Measurements from ENCODE around the gene POC5.

DNA sequence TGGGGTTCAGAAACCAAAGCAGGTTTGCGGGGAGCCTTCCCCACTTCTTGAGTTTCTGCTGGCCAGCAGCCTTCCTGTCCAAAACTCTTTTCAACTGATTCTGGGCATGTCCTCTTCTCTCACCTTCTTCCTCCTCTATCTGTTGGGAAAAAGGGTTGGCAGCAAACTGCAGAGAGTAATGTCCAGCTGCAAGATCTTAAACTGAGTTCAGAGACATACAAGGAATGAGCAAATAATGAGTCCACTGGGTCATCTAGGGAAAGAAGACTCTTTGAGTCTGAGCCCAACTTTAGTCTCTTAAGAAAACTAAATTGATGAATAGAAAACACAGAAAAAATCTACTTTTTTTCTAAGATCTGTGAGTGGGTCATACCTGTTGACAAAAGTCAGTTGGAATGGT lies 89.4 kb downstream of the POC5 start:
- TF ChIP-seq, protein P1, sequence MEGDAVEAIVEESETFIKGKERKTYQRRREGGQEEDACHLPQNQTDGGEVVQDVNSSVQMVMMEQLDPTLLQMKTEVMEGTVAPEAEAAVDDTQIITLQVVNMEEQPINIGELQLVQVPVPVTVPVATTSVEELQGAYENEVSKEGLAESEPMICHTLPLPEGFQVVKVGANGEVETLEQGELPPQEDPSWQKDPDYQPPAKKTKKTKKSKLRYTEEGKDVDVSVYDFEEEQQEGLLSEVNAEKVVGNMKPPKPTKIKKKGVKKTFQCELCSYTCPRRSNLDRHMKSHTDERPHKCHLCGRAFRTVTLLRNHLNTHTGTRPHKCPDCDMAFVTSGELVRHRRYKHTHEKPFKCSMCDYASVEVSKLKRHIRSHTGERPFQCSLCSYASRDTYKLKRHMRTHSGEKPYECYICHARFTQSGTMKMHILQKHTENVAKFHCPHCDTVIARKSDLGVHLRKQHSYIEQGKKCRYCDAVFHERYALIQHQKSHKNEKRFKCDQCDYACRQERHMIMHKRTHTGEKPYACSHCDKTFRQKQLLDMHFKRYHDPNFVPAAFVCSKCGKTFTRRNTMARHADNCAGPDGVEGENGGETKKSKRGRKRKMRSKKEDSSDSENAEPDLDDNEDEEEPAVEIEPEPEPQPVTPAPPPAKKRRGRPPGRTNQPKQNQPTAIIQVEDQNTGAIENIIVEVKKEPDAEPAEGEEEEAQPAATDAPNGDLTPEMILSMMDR (IDR thresholded peaks at IDR 0.05; ENCODE audit: poor library complexity): no peak
- no peak for TF ChIP-seq EZH2phosphoT487 (IDR thresholded peaks at IDR 0.05; ENCODE audit: low read depth, severe bottlenecking, unreplicated experiment)
- TF ChIP-seq EZH2 (IDR thresholded peaks at IDR 0.05; ENCODE audit: borderline replicate concordance): no peak

All from hepatocyte (in vitro differentiated cells).